KMS-11 (cell line): ENCODE measurements around the gene SCARF2.

Experiments
- H2AFZ ChIP-seq: fragments of 200-600 bp; sonication (generic); 2 replicates; pipeline ENCODE4 v1.6.1; 2016; ENCODE audit warnings: antibody characterized with exemption, mixed run types, low read depth
- H3K27ac ChIP-seq: fragments of 200-600 bp; sonication (generic); 2 replicates; pipeline ENCODE4 v1.6.1; 2016; ENCODE audit warnings: mild to moderate bottlenecking, mixed run types
- H3K27me3 ChIP-seq: fragments of 200-600 bp; sonication (generic); 2 replicates; pipeline ENCODE4 v1.6.1; 2017; ENCODE audit warnings: mild to moderate bottlenecking, low read depth, mixed run types, moderate library complexity; ENCODE audit not compliant: insufficient read depth
- H3K36me3 ChIP-seq: fragments of 200-600 bp; sonication (generic); 2 replicates; pipeline ENCODE4 v1.6.1; 2017; ENCODE audit warnings: mild to moderate bottlenecking, mixed run types; ENCODE audit not compliant: insufficient read depth
- H3K4me1 ChIP-seq: fragments of 200-600 bp; sonication (generic); 2 replicates; pipeline ENCODE4 v1.6.1; 2016; ENCODE audit warnings: mild to moderate bottlenecking, low read depth, mixed run types; ENCODE audit not compliant: poor library complexity, severe bottlenecking
- H3K4me2 ChIP-seq: fragments of 200-600 bp; sonication (generic); 2 replicates; pipeline ENCODE4 v1.7.0; 2016; ENCODE audit warnings: mild to moderate bottlenecking, mixed run types
- H3K4me3 ChIP-seq: fragments of 200-600 bp; sonication (generic); IDR thresholded peaks from 2 replicates; pipeline ENCODE4 v1.6.1; 2017; ENCODE audit warnings: low read depth, low read length, mixed read lengths; ENCODE audit not compliant: insufficient read depth
- H3K79me2 ChIP-seq: fragments of 200-600 bp; sonication (generic); 2 replicates; pipeline ENCODE4 v1.6.1; 2016; ENCODE audit warnings: low read depth, mixed run types; ENCODE audit not compliant: insufficient read depth
- H3K9ac ChIP-seq: fragments of 200-600 bp; sonication (generic); 2 replicates; pipeline ENCODE4 v1.6.1; 2016; ENCODE audit warnings: mild to moderate bottlenecking, mixed run types
- H4K20me1 ChIP-seq: fragments of 200-600 bp; sonication (generic); 2 replicates; pipeline ENCODE4 v1.6.1; 2016; ENCODE audit warnings: mild to moderate bottlenecking, mixed run types; ENCODE audit not compliant: insufficient read depth
- TF ChIP-seq, protein P1 (sequence below): fragments of 200-600 bp; sonication (generic); conservative IDR thresholded peaks from 2 replicates; pipeline ENCODE4 v1.6.1; 2017; ENCODE audit warnings: low read depth, mild to moderate bottlenecking, antibody characterized with exemption, low read length, moderate library complexity, mixed read lengths

Gene SCARF2

DNA sequence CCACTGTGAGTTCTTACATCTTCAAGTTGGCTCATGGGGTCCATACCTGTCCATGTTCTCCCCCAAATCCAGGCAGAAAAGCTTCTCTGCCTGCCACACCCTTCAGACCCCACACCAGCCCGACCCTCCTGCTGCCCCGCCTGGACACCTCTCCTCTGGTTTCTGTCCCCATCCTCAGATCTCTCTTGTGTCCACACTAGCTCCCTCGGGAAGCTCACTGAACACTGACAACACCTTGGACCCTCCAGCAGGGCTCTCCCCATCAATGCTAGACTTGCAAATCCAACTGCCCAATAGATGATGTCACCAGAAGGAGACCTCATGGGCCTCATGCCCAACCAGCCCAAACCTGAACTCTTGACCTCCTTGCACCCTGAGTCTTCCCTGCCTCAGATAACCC lies 2.9 kb downstream of the SCARF2 start:
- H3K27ac ChIP-seq: no peak overlapping the region
- no peak overlapping the region for H3K4me3 ChIP-seq
- no peak overlapping the region for H3K9ac ChIP-seq
- H3K79me2 ChIP-seq: no peaks in the 10 kb centered on the region
- no peaks in the 10 kb centered on the region for H3K4me1 ChIP-seq
- H2AFZ ChIP-seq: no peak overlapping the region
- H3K36me3 ChIP-seq: no peaks in the 10 kb centered on the region
- H3K4me2 ChIP-seq: no peak overlapping the region
- H4K20me1 ChIP-seq: no peaks in the 10 kb centered on the region
- TF ChIP-seq, protein P1, sequence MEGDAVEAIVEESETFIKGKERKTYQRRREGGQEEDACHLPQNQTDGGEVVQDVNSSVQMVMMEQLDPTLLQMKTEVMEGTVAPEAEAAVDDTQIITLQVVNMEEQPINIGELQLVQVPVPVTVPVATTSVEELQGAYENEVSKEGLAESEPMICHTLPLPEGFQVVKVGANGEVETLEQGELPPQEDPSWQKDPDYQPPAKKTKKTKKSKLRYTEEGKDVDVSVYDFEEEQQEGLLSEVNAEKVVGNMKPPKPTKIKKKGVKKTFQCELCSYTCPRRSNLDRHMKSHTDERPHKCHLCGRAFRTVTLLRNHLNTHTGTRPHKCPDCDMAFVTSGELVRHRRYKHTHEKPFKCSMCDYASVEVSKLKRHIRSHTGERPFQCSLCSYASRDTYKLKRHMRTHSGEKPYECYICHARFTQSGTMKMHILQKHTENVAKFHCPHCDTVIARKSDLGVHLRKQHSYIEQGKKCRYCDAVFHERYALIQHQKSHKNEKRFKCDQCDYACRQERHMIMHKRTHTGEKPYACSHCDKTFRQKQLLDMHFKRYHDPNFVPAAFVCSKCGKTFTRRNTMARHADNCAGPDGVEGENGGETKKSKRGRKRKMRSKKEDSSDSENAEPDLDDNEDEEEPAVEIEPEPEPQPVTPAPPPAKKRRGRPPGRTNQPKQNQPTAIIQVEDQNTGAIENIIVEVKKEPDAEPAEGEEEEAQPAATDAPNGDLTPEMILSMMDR: no peak
- peaks cover 7% of the 10 kb centered on the region; the same call in 1 of the 2 replicates for H3K27me3 ChIP-seq

DNA sequence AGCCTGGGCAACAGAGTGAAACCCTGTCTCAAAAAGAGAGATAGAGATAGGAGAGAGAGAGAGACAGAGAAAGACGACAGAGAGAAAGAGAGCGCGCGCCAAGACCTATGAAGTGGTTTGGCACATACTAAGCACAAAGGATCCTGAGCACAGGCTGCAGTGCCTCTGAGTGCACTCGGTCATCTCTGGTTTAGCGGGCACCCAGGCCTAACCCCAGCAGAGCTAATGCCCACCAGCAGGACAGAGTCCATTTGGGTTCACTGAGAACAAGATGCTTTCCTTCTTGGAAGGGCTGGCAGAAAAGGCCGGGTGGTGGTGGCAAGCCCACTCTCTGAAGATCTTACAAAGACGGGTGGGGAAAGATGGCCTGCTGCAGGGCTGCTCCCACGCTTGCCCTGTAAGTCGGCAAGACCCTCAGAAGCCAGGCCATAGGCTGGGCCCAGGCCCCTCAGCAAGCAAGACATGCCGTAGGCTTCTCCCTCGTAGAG lies 3.3 kb downstream of the SCARF2 start:
- TF ChIP-seq, protein P1: no peak
- H3K4me3 ChIP-seq: no peak overlapping the region
- no peak overlapping the region for H2AFZ ChIP-seq
- H3K79me2 ChIP-seq: no peaks in the 10 kb centered on the region
- H3K4me2 ChIP-seq: no peak overlapping the region
- peaks cover 7% of the 10 kb centered on the region; the same call in 1 of the 2 replicates for H3K27me3 ChIP-seq
- no peak overlapping the region for H3K27ac ChIP-seq
- H3K36me3 ChIP-seq: no peaks in the 10 kb centered on the region
- H4K20me1 ChIP-seq: no peaks in the 10 kb centered on the region
- H3K4me1 ChIP-seq: no peaks in the 10 kb centered on the region
- H3K9ac ChIP-seq: no peak overlapping the region

- H3K27me3 ChIP-seq: peaks cover 7% of the 10 kb centered on the region; the same call in 1 of the 2 replicates
- no peaks in the 10 kb centered on the region for H3K79me2 ChIP-seq
- no peak overlapping the region for H3K9ac ChIP-seq
- H3K27ac ChIP-seq: no peak overlapping the region
- H3K4me2 ChIP-seq: no peak overlapping the region
- H2AFZ ChIP-seq: no peak overlapping the region
- H3K4me3 ChIP-seq: no peak overlapping the region
- H3K4me1 ChIP-seq: no peaks in the 10 kb centered on the region
- no peaks in the 10 kb centered on the region for H3K36me3 ChIP-seq
- TF ChIP-seq, protein P1: no peak
- no peaks in the 10 kb centered on the region for H4K20me1 ChIP-seq
These were observed 3.9 kb downstream of the SCARF2 start for GRCh38 chr22:20433686-20434241.

DNA sequence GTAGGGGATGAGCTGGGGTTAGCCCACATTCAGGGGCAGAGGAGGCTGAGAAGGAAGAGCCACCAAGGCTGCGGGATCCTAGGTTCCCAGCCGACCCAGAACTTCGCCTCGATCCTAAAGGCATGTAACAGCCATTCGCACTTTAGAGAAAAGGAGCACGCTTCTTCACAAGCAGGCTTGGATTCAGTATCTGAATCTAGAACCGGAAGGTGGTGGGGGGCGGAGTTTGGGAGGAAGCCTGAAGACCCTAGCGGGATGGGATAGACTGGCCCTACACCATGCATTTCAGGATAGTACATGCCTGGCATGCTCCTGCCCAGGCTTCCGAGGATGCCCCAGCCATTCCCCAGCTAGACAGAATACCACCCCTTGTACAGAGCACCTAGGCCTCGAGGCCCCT lies 4.4 kb downstream of the SCARF2 start:
- no peaks in the 10 kb centered on the region for H4K20me1 ChIP-seq
- no peaks in the 10 kb centered on the region for H3K36me3 ChIP-seq
- no peak overlapping the region for H3K9ac ChIP-seq
- H2AFZ ChIP-seq: no peak overlapping the region
- no peak overlapping the region for H3K27ac ChIP-seq
- TF ChIP-seq, protein P1: no peak
- no peak overlapping the region for H3K4me3 ChIP-seq
- H3K79me2 ChIP-seq: no peaks in the 10 kb centered on the region
- peaks cover 7% of the 10 kb centered on the region; the same call in 1 of the 2 replicates for H3K27me3 ChIP-seq
- H3K4me2 ChIP-seq: no peak overlapping the region
- H3K4me1 ChIP-seq: no peaks in the 10 kb centered on the region
